ENCODE measurements around the gene RHOA.
A peak's percentile ranks its signal among the peaks of the same experiment; 100 is the strongest.

Gene RHOA

GRCh38 chr3:49454458-49454857 is 42.7 kb upstream of the RHOA start:
- CTCF ChIA-PET: interaction anchor here (1.0 to 1.5 kb wide), 5 partner anchors 12 to 334 kb away, joined by 3 to 4 read pairs (median 4); partner anchors contain the start of genes USP19 and USP4
- POLR2A ChIA-PET: no interaction called here
- peak; percentile 12 for DNase-seq (ENCODE audit: extremely low spot score)
- peak; percentile 36 for TF ChIP-seq CTCF (IDR thresholded peaks at IDR 0.05; ENCODE audit: control extremely low read depth, extremely low read depth, low read depth, missing control alignments)

GRCh38 chr3:49453621-49454020 is 41.8 kb upstream of the RHOA start:
- no peak for DNase-seq (ENCODE audit: extremely low spot score)
- ChIA-PET CTCF (interaction anchor here (1.2 to 1.5 kb wide), 3 partner anchors 113 to 283 kb away, joined by 4 read pairs; partner anchors contain the start of gene USP4), POLR2A (no interaction called here)
- TF ChIP-seq CTCF (IDR thresholded peaks at IDR 0.05; ENCODE audit: control extremely low read depth, extremely low read depth, low read depth, missing control alignments): no peak

GRCh38 chr3:49445391-49445790 is 33.6 kb upstream of the RHOA start:
- no peak for DNase-seq (ENCODE audit: extremely low spot score)
- TF ChIP-seq CTCF (IDR thresholded peaks at IDR 0.05; ENCODE audit: control extremely low read depth, extremely low read depth, low read depth, missing control alignments): no peak
- ChIA-PET CTCF (interaction anchor here (2.5 to 5.3 kb wide), 3 partner anchors 13 to 457 kb away, joined by 10 to 56 read pairs (median 12); partner anchors contain the start of genes CCDC71 and KLHDC8B), POLR2A (no interaction called here)

DNA sequence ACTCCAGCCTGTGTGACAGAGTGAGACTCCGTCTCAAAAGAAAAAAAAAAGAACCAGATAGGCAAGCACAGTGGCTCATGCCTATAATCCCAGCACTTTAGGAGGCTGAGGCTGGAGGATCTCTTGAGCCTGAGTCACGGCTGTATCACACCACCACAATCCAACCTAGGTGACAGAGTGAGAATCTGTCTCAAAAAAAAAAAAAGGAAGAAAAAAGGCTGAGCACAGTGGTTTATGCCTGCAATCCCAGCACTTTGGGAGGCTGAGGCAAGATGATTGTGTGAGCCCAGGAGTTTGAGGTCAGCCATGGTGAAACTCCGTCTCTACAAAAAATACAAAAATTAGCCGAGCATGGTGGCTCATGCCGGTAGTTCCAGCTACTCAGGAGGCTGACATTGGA is 23.0 kb upstream of the RHOA start:
- CTCF ChIA-PET: no interaction called here
- no peak for TF ChIP-seq CTCF (IDR thresholded peaks at IDR 0.05; ENCODE audit: control extremely low read depth, extremely low read depth, low read depth, missing control alignments)
- no peak for DNase-seq (ENCODE audit: extremely low spot score)
- POLR2A ChIA-PET: no interaction called here

- POLR2A ChIA-PET: interaction anchor here (1.5 kb wide), 1 partner anchor 17 kb away, joined by 10 read pairs; the partner anchor contains the start of gene RHOA
- DNase-seq (ENCODE audit: extremely low spot score): no peak
- CTCF ChIA-PET: interaction anchor here (1.0 to 1.4 kb wide), 4 partner anchors 13 to 88 kb away, joined by 3 to 6 read pairs (median 4); no protein-coding TSS in a partner anchor
- TF ChIP-seq CTCF (IDR thresholded peaks at IDR 0.05; ENCODE audit: control extremely low read depth, extremely low read depth, low read depth, missing control alignments): no peak
Observed at GRCh38 chr3:49428752-49429080, 16.9 kb upstream of the RHOA start.

DNA sequence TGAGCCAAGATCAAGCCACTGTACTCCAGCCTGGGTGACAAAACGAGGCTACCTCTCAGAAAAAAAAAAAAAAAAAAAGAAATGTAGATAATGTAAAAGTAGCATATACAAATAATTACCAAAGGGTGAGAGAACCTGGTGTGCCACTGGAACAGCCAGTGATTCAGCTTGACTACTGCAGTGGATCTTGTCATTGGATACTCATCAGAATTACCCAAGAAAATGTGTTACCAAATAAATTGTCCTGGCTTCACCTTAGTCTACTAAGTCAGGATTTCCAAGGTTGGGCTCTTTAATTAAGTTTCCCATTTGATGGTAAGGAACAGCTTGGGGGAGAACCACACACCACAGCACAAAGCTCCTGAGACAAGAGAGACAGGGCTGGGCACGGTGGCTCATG is 15.8 kb upstream of the RHOA start:
- TF ChIP-seq CTCF (IDR thresholded peaks at IDR 0.05; ENCODE audit: control extremely low read depth, extremely low read depth, low read depth, missing control alignments): no peak
- POLR2A ChIA-PET: interaction anchor here (3.8 kb wide), 1 partner anchor 16 kb away, joined by 22 read pairs; the partner anchor contains the start of genes RHOA and TCTA
- DNase-seq (ENCODE audit: extremely low spot score): peak; percentile 4
- CTCF ChIA-PET: no interaction called here
